ACHN (cell line): ENCODE data around the gene WDR90.
"Not testable (repeated sequence)": the region's sequence is repeated elsewhere in the genome, so short reads cannot be mapped to it uniquely, and the experiment has no call there.

ENCODE experiments used
- DNase-seq: peaks from one replicate; pipeline ENCODE4 v3.0.0-alpha.2; 2015
- in situ Hi-C: cut with HindIII; loops from 2 replicates; pipeline ENCODE4 v1.10.0; 2017; ENCODE audit warnings: low sequenced_read_pairs, low pct_ligation_motif_present, low pct_unique_long_range_greater_than_20kb

The WDR90 gene

DNA sequence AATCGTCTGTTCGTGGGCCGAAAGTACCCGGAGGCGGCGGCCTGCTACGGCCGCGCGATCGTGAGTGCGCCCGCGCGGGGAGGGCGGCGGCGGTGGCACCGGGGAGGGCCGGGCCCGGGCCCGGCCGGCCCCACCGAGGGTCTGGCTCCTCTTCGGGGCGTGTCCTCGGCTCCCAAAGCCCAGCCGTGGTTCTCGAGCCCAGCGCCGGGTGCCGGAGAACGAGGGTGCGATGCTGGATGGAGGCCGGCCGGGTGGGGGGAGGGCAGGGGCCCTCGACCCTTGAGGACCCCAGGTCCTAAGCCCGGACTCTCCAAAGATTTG, 31.4 kb downstream of the WDR90 start:
- DNase-seq: no peak
- in situ Hi-C loops: no loop called here

GRCh38 chr16:680967-681745, 32.0 kb downstream of the WDR90 start:
- in situ Hi-C loops: no loop called here
- DNase-seq: peak; percentile 64

DNA sequence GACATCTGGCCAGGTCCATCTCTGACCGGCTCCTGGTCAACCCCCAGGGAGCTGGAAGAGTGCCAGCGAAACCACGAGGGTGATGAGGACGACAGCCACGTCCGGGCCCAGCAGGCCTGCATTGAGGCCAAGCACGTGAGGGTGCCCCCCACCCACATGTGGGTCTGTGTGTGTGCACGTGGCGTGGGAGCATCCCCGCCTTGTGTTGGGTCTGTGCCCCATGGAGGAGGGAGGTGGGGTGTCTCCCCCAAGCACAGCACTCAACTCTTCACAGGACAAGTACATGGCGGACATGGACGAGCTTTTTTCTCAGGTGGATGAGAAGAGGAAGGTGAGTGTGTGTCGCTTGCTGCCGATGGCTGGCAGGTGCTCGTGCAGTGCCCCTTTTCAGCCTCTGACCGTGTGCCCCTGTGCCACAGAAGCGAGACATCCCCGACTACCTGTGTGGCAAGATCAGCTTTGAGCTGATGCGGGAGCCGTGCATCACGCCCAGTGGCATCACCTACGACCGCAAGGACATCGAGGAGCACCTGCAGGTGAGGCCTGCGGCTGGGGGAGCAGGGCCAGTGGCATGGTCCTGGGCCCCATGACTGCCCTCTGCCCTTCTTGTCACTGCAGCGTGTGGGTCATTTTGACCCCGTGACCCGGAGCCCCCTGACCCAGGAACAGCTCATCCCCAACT, 32.7 kb downstream of the WDR90 start:
- in situ Hi-C loops: no loop called here
- DNase-seq: peak; percentile 30

- in situ Hi-C loops: no loop called here
These were observed 33.6 kb downstream of the WDR90 start for GRCh38 chr16:682493-683395.

GRCh38 chr16:683396-684070, 34.4 kb downstream of the WDR90 start:
- no peak for DNase-seq
- in situ Hi-C loops: no loop called here

More at GRCh38 chr16:682493-683395, 33.6 kb downstream of the WDR90 start:
- no peak for DNase-seq

DNA sequence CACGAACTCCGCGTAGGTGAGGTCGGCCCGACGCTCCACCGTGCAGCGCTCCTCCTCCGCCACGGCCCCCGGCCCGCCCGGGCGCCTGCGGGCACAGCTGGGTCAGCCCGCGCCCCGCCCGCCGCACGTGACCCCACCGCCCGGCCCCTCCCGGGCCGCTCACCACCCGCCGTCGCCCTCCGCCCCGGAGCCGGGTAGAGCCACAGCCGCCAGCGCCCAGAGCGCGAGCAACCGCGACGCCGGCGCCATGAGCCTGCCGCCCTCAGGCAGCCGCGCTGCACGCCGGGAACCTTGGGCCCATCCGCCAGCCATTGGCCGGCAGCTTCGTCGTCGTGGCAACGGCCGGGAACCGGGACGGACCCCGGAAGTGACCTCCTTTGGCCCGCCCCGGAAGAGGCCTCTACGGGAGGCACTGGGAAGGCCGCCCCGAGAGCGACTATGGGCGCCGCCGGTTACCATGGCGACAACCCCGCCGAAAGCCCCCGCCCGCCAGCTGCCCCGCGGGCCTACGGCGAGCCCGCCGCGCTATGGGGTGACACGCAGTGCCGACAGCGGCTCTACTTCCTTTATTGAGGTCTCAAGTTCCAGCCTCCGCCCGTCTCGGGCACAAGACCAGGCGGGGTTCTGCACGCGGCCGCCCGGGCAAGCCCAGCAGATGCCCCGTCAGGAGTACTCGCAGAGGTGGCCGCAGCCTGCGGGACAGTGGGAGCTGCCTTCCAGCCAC, 35.1 kb downstream of the WDR90 start, which contains the start of gene JMJD8:
Gene JMJD8, minus strand, starts transcription at position 264 of the 724 bp plus-strand sequence. Its CDS starts 15 bp downstream, at position 249.
- in situ Hi-C loops: no loop called here
- DNase-seq: peak; percentile 99

GRCh38 chr16:684961-685696, 36.0 kb downstream of the WDR90 start:
- no peak for DNase-seq
- in situ Hi-C loops: no loop called here

DNA sequence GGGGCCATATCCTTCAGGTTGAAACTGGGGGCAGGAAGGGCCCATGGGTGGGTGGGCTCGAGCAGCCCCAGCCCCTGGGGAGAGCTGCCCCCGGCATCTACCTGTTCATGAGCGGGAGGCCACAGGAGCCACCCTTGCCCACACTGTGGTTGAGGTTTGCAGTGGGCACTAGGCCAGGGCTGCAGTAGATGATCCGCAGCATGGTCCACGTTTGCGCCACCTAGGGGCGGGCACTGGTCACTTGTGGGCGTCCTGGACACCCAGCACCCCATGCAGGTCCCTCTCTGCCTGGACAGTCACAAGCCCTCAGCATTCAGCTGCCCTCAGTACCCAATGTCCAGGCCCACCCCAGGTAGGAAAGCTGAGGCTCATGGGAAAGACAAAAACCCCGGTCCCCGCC, 36.8 kb downstream of the WDR90 start:
- in situ Hi-C loops: no loop called here
- DNase-seq: peak; percentile 70

- DNase-seq: no peak
- in situ Hi-C loops: no loop called here
These were observed 37.5 kb downstream of the WDR90 start for GRCh38 chr16:686459-687260.

GRCh38 chr16:687499-687898, 38.3 kb downstream of the WDR90 start:
- DNase-seq: no peak
- in situ Hi-C loops: no loop called here

DNA sequence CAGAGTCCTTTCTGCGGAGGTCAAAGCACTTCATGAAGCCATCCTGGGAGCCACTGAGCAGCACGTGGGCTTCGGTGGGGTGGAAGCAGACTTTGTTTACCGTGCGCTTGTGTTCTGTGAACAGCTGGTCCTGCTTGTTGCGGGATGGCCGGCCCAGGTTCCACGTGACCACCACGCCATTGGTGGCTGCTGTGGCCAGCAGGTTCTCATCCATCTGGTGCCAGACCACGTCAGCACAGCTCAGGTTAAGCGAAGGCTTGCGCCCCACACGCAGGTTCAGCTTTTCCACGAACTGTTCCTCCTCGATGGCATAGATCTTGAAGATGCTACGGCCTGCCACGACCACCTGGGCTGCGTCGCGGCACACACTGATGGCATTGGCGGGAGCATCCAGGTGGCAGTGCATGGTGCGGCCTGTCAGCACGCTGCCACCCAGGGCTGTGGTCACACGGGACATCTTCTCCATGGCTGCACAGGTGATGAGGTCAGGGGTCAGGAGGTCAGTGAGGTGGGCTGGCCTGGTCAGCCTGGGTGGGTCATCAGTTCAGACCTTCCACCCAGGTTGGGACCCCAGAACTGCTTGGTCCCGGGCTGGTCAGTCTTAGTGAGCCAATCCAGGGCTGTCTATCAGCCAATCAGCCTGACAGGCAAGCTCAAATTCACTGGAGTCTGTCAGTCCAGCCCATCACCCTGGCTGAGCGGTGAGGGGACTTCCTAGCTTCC, 40.2 kb downstream of the WDR90 start:
- in situ Hi-C loops: no loop called here
- no peak for DNase-seq

GRCh38 chr16:691242-691641, 42.1 kb downstream of the WDR90 start:
- DNase-seq, in situ Hi-C loops: not testable (repeated sequence)

DNA sequence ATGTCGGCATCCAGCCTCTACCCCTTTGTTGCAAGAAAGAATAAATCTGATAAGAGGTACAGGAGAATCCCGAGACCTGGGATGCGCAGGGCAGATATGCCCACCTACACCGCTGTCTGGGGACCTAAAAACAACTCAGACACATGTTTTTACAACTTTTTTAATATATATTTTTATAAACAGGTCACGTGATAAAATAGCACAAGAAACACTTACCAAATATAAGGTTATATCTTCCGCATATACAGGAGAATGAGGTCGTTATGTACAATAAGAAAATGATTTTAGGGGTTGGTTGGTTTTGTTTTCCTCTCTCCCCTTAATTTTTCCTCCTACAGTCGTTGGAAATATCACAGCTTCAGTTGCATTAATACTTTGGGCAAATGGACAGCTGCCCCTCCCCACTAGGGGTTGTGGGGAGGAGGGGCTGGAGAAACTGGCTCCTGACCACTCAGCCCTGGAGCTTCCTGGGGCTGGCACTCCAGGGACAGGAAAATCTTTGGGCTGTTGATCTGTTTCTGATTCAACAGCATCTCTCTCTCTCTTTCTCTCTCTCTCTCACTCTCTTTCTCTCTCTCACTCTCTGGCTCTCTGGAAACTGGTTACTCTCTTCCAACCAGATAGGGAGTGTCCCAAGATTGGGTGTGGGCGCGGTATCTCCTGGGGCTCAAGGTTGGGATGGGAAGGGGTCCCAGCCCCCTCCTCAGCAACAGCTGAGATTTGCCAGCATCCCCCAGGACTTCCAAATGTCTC, 43.4 kb downstream of the WDR90 start:
- DNase-seq: no peak
- in situ Hi-C loops: no loop called here

DNA sequence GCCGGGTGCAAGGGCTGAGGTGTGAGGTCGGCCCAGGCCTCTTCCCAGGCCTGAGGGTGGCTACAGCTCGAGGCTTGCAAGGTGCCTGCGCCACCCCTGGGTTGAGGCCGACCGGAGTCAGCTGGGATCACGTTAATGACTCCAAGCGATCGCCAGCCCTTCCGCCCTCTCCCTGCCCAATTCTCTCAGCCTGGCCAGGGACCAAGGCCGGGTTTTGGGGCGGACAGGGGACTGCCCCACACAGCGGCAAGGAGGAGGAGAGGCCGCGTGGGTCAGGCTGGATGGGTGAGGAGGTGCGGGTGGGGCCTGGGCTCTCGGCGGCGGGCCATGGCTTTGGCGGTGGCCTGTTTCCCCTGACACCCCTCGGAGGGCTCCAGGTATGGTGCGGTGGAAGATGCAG, 44.2 kb downstream of the WDR90 start:
- in situ Hi-C loops: no loop called here
- DNase-seq: no peak

DNA sequence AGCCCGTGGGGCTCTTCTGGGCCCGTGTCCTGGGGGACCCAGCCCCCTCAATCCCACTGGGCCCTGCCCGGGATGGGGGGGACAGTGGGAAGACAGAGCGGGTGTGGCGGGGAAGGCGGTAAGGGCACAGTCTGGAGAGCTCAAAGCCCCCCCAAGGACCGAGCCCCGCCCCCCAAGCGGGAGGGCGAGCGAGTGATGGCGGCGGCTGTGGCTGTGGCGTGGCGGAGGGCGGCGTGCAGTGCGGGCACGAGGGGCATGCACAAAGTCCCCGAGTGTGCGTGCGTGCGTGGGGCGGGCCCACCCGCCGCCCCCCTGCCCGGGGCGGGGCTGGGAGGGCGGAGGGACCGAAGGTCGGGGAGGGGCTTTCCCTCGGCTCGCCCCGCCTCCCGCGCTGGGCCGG, 44.6 kb downstream of the WDR90 start:
- in situ Hi-C loops: no loop called here
- no peak for DNase-seq
